Measurements from ENCODE around the gene C11orf24.
"Not testable (repeated sequence)": the region's sequence is repeated elsewhere in the genome, so short reads cannot be mapped to it uniquely, and the experiment has no call there.

C11orf24 gene

DNA sequence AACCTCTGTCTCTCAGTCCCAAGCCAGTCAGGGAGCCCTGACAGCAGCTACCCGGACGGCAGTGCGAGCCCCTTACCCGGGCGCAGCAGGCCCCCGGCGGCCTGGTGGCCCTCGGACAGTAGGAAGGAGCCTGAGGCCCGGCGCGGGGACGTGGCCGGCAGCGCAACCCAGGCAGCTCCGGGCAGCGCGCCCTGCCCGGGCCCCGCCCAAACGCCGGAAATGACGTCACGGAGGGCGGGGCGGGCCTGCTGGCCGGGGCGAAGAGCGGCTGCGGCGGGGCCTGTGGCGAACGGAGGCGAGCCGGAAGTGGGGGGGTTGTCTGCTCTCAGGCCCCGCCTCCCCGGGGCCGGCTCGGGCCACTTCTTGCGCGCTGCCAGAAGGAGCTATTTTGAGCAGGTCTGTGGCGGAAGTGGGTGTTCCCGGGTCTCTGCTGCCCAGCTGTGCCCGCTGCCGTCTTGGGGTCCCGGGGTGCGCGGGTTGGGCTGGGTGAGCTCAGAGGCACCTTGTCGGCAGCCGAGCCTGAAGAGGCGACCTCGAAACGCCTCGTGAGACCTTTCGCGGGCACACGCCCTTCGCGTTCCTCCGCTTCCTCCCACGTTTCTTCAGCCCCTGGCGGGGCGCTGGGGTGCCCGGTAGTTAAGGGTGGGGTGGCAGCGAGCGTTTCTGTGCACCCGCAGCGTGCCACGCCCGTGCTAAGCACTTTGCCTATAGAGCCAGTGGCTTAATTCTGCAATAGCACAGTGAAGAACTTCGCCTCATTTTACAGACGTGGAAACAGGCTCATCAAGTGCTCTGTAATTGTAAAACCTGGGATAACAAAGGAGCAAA is at the start of gene C11orf24:
TSS of gene C11orf24 (minus strand) at position 193 of the 828 bp plus-strand sequence. CDS start 8,206 bp downstream, outside the sequence.
- DNase-seq (ENCODE audit: low read depth) = peak; percentile 83

DNA sequence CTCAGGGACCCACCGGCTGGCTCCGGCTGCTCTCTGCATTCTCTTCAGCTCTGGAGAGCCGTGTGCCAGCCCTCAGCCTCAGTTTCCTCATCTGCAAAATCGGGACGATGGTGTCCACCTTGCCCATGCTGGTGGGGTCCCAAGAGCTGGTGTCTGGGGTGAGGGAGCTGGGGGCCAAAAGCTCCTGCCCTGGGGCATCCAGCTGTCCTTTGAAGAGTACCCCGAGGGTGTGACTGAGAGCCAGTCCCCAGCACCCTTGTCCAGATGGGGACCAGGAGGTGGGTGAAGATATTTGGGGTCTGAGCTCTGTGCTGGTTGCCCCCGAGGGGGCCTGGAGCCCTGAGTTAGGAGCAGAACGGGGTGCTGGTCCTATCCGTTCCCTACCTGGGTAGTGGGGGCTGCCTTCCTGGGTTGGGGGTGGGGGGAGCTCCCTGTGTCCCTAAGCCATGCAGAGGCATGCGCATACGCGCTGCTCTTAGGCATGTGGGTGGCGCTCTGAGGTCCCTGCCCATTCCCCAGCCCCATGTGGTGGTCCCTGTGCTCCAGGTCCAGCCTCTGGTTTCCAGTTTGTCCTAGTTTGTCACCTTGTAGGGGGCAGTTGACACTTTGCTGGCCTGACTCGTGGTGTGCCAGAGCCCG is 45.5 kb upstream of the C11orf24 start:
- no peak for DNase-seq (ENCODE audit: low read depth)

GRCh38 chr11:68315171-68315920 is 43.6 kb upstream of the C11orf24 start:
- no peak for DNase-seq (ENCODE audit: low read depth)

DNA sequence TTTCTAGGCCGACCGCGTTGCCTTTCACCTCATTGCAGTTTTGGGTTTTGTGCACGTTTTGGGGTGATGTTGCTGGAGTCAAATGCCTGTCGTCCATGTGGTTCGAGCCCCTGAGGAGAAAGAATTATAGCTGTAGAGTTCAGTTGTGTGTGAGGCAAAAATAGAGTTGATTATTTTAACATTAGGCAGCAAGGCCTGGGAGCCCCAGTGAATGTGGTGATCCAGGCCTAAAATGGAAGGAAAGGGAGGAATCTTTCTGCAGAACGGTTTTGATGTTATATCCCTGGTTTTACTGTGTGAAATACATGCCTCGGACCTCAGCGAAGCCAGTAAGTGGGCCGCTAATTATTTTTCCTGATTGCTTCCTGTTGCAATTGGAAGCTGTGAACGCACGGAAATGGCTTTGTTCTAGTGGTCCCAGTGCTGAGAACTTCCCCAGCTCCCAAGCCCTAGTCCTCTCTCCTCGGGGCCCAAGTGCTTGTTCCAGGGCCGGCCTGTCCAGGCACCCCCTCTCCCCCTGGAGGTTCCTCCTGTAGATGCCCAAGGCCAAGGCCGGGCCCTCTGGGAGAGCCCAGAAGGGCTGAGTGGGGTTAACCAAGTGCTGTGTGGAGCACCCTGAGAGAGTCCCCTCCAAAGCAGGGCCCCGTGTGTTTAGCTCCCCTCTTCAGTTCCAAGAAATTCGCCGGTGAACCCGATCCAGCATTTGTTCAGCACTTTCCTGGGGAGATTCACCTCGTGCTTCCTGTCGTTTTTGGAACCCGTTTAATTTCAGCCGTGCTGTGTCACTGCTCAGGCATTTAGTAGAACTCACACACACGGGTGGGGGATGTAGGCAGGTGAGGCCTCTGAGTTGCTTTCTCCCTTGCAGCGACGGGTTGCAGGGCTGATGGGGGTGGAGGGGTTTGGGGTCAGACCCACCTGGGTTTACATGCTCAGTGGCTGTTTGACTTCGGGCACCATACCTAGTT is 42.7 kb upstream of the C11orf24 start:
- DNase-seq (ENCODE audit: low read depth) = no peak

DNA sequence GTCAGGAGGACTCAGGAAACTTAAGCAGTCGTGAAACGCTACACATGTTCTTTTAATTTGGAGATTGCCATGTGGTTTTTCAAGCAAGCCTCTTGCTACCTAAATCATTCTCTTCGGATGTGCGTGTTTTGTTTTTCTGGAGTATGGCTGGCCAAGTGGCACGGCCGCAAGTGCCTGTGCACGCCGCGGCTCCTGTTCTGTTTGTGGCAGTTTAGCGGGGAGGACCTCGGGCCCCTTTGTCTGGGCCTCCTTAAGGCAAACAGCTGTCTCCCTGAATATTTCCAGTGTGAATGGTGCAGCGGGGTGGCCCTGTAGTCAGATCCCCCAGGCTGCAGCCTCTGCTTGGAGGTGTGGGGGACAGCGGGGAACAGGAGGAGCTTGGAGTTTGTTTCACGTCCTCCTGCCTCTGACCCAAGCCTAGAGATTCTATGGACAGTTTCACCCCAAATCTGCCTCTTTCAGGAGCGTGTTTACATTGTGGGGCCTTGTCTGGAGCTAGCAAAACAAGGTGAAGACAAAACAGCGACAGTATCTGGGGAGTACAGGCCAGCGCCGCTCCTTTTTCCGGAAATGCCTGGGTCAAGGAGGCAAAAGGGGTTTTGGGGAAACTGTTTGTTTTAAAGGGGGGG is 41.9 kb upstream of the C11orf24 start:
- DNase-seq (ENCODE audit: low read depth) = no peak

DNA sequence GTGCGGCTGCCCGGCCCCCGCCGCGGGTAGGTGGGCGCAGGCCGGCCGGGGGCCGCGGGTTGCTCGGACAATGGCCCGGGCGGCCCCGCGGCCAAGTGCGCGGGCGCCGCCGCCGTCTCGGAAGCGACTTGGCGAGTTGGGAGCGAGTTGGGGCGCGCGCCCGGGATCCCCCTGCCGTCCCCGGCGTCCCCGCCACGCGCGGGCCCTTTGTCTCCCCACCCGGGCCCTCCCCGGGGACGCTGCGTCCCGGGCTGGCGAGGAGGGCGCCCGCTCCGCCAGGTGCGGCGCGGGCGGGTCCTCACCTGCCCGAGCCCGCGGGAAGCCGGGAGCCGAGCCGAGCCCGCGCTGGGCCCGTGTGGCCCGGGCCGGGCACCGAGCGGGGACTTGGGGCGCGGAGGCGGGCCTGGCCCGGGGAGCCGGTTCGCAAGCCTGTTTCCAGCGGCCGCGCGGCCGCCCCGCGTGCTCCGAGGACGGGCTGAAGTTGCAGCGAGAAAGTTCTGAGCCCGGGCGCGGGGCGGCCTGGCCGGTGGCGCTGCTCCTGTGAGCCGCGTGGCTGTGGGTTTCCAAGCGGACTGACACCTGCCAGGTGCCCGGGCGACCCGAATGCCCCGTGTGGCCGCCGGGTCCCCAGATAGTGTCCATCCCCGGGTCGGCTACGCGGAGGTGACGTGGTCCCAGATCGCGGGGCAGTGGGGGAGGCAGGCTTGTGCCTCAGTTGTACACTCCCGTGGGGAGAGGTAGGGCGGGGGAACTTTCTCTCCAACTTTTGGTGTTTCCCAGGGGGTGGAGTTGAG is 41.2 kb upstream of the C11orf24 start:
- DNase-seq (ENCODE audit: low read depth) = no peak

- no peak for DNase-seq (ENCODE audit: low read depth)
Measured at GRCh38 chr11:68312117-68312779, 40.5 kb upstream of the C11orf24 start, which contains the start of gene LRP5. LRP5 (plus strand) TSS chr11:68312591; CDS start chr11:68312715, 124 bp downstream.

DNA sequence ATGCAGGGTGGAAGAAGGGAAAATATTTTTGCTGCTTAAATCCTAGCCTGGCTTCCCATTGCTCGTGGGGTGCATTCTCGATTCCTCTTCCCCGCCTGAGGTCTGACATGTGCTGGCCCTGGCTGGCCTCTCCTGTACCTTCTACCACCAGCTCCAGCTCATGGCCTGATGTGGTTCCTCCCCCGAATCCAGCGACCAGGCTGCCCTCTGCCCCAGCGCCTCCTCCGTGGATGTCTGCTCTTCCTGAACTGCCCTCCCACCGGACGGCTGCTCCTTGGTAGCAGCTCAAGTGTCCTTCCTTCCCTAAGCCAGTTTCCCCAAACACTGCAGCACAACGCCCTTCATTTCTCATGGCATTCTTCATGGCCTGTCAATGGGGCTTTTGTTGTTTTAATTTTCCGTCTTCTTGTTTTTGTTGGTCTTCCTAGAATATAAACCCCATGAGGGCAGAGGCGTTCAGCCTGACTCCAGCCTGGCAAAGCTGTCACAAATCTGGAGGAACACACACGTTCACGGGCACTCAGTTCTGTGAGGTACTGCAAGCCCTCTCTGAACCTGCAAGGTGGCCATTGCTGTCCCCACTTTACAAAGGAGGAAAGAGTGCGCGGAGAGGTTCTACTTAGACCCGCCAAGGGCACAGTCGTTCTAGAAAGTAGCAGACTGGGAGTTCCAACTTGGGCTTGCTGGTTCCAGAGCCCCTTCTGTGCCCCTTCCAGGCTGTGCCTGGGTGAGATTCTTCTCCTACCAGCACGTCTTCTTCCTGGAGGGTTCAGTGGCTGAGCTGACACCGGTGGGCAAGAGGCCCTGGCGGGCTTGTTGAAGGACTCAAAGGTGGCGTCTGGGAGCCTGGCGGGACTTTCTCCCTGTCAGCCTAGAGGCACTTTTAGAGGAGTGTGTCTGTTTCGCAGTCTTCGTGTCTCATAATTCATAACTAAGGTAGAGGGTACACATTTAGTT is 39.7 kb upstream of the C11orf24 start:
- no peak for DNase-seq (ENCODE audit: low read depth)

- DNase-seq (ENCODE audit: low read depth) = no peak
Measured at GRCh38 chr11:68309621-68310185, 37.9 kb upstream of the C11orf24 start.

- no peak for DNase-seq (ENCODE audit: low read depth)
Measured at GRCh38 chr11:68308068-68308467, 36.3 kb upstream of the C11orf24 start.

GRCh38 chr11:68306636-68307035 is 34.9 kb upstream of the C11orf24 start:
- DNase-seq (ENCODE audit: low read depth) = no peak

- DNase-seq (ENCODE audit: low read depth) = no peak
Measured at GRCh38 chr11:68303982-68304780, 32.4 kb upstream of the C11orf24 start.

GRCh38 chr11:68303083-68303482 is 31.3 kb upstream of the C11orf24 start:
- no peak for DNase-seq (ENCODE audit: low read depth)

DNA sequence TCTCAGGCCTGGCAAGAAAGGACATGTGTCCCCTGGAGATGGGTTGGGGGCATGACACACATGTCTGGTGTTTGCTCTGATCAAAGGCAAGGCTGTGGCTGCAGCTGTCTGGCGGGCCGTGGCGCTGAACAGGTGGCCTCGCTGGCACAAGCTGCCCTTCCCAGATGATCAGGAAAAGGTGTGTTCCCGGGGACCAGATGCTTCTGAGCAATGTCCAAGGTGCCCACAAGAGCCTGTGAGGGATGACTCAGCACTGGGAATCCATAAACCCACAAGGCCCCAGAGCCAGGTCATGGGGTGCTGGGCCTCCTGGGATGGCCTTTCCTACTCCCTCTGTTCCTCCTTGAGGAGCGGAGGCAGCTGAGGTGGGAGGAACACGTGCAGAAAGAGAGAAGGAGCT is 30.9 kb upstream of the C11orf24 start:
- DNase-seq (ENCODE audit: low read depth) = no peak

- no peak for DNase-seq (ENCODE audit: low read depth)
Measured at GRCh38 chr11:68302256-68302655, 30.5 kb upstream of the C11orf24 start.

- DNase-seq (ENCODE audit: low read depth) = no peak
Measured at GRCh38 chr11:68300076-68300830, 28.5 kb upstream of the C11orf24 start.

DNA sequence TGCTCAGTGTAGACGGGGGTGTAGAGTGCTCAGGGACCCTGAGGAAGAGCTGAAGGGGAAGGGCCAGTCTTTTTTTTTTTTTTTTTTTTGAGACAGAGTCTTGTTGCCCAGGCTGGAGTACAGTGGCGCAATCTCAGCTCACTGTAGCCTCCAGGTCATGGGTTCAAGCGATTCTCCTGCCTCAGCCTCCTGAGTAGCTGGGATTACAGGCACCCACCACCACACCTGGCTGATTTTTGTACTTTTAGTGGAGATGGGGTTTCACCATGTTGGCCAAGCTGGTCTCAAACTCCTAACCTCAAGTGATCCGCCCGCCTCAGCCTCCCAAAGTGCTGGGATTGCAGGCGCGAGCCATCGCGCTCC is 27.7 kb upstream of the C11orf24 start:
- not testable (repeated sequence) for DNase-seq (ENCODE audit: low read depth)
